Endodermal cell (in vitro differentiated cells): ENCODE data around the gene KIFC3. TPM values are rescaled to one million over a fixed set of nuclear protein-coding genes. Genes with fewer than 3 reads are reported as not detected.

Experiments used
- DNase-seq: peaks from one replicate; pipeline ENCODE4 v3.0.0-alpha.2; 2017
- H3K27ac ChIP-seq: 2 replicates; pipeline ENCODE4 v1.5.1; 2013; ENCODE audit warnings: mild to moderate bottlenecking, low read depth, low read length, moderate library complexity
- H3K27me3 ChIP-seq: 2 replicates; pipeline ENCODE4 v1.6.1; 2013; ENCODE audit warnings: mild to moderate bottlenecking, low read length, moderate library complexity; ENCODE audit not compliant: insufficient read depth, control insufficient read depth, poor library complexity, severe bottlenecking
- H3K36me3 ChIP-seq: 2 replicates; pipeline ENCODE4 v1.7.0; 2013; ENCODE audit warnings: mild to moderate bottlenecking, low read length, moderate library complexity; ENCODE audit not compliant: control insufficient read depth, insufficient read depth
- H3K4me1 ChIP-seq: one replicate; pipeline ENCODE4 v1.7.0; 2013; ENCODE audit warnings: low read length; ENCODE audit not compliant: control insufficient read depth, insufficient read depth
- H3K4me3 ChIP-seq: 2 replicates; pipeline ENCODE4 v1.5.1; 2013; ENCODE audit warnings: mild to moderate bottlenecking, low read length, moderate library complexity
- H3K9ac ChIP-seq: 2 replicates; pipeline ENCODE4 v1.6.1; 2013; ENCODE audit warnings: mild to moderate bottlenecking, low read length, moderate library complexity; ENCODE audit not compliant: poor library complexity, severe bottlenecking; ENCODE audit errors: extremely low read depth
- H3K9me3 ChIP-seq: 2 replicates; pipeline ENCODE4 v1.6.1; 2013; ENCODE audit warnings: mild to moderate bottlenecking, low read length, moderate library complexity; ENCODE audit not compliant: control insufficient read depth
- H3K27ac Mint-ChIP-seq: 2 replicates; pipeline ENCODE4 v1.8.0; 2020; ENCODE audit warnings: mixed read lengths
- H3K27me3 Mint-ChIP-seq: 2 replicates; pipeline ENCODE4 v1.8.0; 2021; ENCODE audit warnings: mild to moderate bottlenecking, mixed read lengths; ENCODE audit not compliant: insufficient read depth
- H3K36me3 Mint-ChIP-seq: 2 replicates; pipeline ENCODE4 v1.8.0; 2020; ENCODE audit warnings: low read depth, mixed read lengths
- H3K4me1 Mint-ChIP-seq: 2 replicates; pipeline ENCODE4 v1.8.0; 2020; ENCODE audit warnings: mixed read lengths
- H3K4me3 Mint-ChIP-seq: 2 replicates; pipeline ENCODE4 v1.8.0; 2020; ENCODE audit warnings: mild to moderate bottlenecking, moderate library complexity, mixed read lengths
- H3K9me3 Mint-ChIP-seq: 2 replicates; pipeline ENCODE4 v1.8.0; 2020; ENCODE audit warnings: mild to moderate bottlenecking, mixed read lengths
- CTCF ChIP-seq: fragments of 200-600 bp; sonication (generic); conservative IDR thresholded peaks from 2 replicates; pipeline ENCODE4 v1.5.0; 2021; ENCODE audit warnings: antibody characterized with exemption, mild to moderate bottlenecking
- WGBS, 2 experiments: methylation state at CpG; one replicate each; pipeline versions ENCODE4 v1.1.5 to v1.1.7; 2013; ENCODE audit warnings: missing lambda C conversion rate in 2 of 2, mixed read lengths in 1 of 2; ENCODE audit not compliant: insufficient coverage in 1 of 2, insufficient read length in 1 of 2; 5-methylcytosine and 5-hydroxymethylcytosine counted together
- total RNA-seq, 2 donors: library from RNA; stranded (reverse); fragmentation: NEBNext Ultra II Directional in 1 of 2; extraction: Animal tissue kit (Norgen Biotek cat#: 25700) in 1 of 2; gene quantifications; 2 replicates in 1 of 2; 3 replicates in 1 of 2; pipeline ENCODE4 v1.2.1, GENCODE V29; 2021

The KIFC3 gene
- total RNA-seq, 2 donors from 2014 or later, result 39.2 to 39.3 TPM

DNA sequence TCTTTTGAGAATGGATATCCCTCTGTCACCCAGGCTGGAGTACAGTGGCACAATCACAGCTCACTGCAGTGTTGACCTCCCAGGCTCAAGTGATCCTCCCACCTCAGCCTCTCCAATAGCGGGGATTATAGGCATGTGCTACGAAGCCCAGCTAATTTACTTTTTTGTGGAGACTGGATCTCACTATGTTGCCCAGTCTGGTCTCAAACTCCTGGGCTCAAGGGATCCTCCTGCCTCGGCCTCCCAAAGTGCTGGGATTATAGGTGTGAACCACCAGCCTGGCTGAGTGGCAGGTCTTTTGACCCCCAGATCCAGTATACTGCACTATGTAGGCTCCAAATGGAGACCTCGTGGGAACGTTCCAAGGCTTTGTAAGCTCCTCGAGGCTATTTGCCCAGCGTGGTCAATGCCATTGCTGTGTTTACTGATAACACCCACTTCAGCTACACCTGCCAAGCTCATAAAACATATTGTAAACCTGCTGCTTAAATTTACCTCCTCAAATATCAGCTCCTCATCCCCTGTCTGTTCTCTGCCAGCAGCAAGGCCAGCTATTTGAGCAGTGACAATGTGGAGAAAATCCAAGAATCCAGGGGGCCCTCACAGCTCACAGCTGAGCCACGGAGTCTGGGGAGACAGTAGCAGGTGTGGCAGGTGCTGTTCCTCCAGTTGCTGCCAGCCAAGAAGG, 16.2 kb upstream of the KIFC3 start:
- 95 to 96% methylated on average over 7 to 8 of the region's 8 CpGs for WGBS, 2 experiments
- Histone ChIP-seq H3K4me3 (no peak overlapping the region), H3K4me1 (peaks cover 6% of the 10 kb centered on the region), H3K9ac (no peak overlapping the region), H3K27ac (no peak overlapping the region), H3K27me3 (no peaks in the 10 kb centered on the region), H3K9me3 (no peaks in the 10 kb centered on the region), H3K36me3 (no peaks in the 10 kb centered on the region)
- no peak for DNase-seq
- Mint-ChIP-seq H3K4me3 (no peak overlapping the region), H3K36me3 (no peaks in the 10 kb centered on the region), H3K27me3 (no peaks in the 10 kb centered on the region), H3K4me1 (peaks cover 22% of the 10 kb centered on the region), H3K27ac (no peak overlapping the region), H3K9me3 (no peaks in the 10 kb centered on the region)
- no peak for TF ChIP-seq CTCF

DNA sequence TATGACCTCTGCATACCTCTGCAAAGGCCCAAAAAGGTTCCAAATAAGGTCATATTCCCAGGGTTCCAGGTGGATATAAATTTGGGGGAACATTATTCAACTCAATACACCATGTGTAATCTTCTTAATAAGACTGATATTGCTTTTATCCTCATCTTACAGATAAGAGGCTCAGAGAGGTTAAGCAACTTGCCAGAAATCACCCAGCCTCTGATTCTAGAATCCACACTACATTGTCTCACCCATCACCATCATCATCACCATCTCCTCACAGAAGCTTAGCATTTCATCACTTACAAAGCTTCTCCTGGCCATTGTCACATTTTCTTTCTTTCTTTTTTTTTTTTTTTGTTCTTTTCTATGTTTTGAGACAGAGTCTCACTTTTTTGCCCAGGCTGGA, 15.4 kb upstream of the KIFC3 start:
- Mint-ChIP-seq H3K9me3 (no peaks in the 10 kb centered on the region), H3K4me3 (no peak overlapping the region), H3K27me3 (no peaks in the 10 kb centered on the region), H3K27ac (peak overlapping the region; percentile 14), H3K36me3 (no peaks in the 10 kb centered on the region), H3K4me1 (peaks cover 22% of the 10 kb centered on the region)
- Histone ChIP-seq H3K27ac (no peak overlapping the region), H3K36me3 (no peaks in the 10 kb centered on the region), H3K9ac (no peak overlapping the region), H3K4me3 (no peak overlapping the region), H3K27me3 (no peaks in the 10 kb centered on the region), H3K9me3 (no peaks in the 10 kb centered on the region), H3K4me1 (peaks cover 6% of the 10 kb centered on the region)
- TF ChIP-seq CTCF, result no peak
- no peak for DNase-seq

- H3K4me1 ChIP-seq, result peaks cover 6% of the 10 kb centered on the region
- H3K27me3 ChIP-seq, result no peaks in the 10 kb centered on the region
- H3K27ac ChIP-seq, result peak overlapping the region; percentile 63
- Mint-ChIP-seq H3K36me3 (no peaks in the 10 kb centered on the region), H3K4me3 (no peak overlapping the region), H3K27me3 (no peaks in the 10 kb centered on the region), H3K9me3 (no peaks in the 10 kb centered on the region), H3K4me1 (peaks cover 16% of the 10 kb centered on the region), H3K27ac (peak overlapping the region; percentile 77)
- 40 to 71% methylated on average over 6 to 16 of the region's 16 CpGs for WGBS, 2 experiments
- H3K9ac ChIP-seq, result no peak overlapping the region
- H3K36me3 ChIP-seq, result no peaks in the 10 kb centered on the region
- peak; percentile 95 for DNase-seq
- no peak overlapping the region for H3K4me3 ChIP-seq
- no peaks in the 10 kb centered on the region for H3K9me3 ChIP-seq
- no peak for TF ChIP-seq CTCF
These were observed 13.9 kb upstream of the KIFC3 start for GRCh38 chr16:57815987-57816745.
